ENCODE results near the gene DBI. TPM values are rescaled to one million over a fixed set of nuclear protein-coding genes. Genes with fewer than 3 reads are reported as not detected.

DBI gene
- total RNA-seq, 1 donor from 2014 or later, result 268 TPM

Other genes with a start within 250 kb of the DBI start
- gene C1QL2, start 208.2 kb upstream of the DBI start, total RNA-seq, result not detected
- 15.2 TPM for gene STEAP3, start 143.1 kb upstream of the DBI start, total RNA-seq
- 12.5 TPM for gene C2orf76, start 143 bp upstream of the DBI start, total RNA-seq
- 56.4 TPM for gene TMEM37, start 64.9 kb downstream of the DBI start, total RNA-seq
- not detected for gene SCTR, start 157.5 kb downstream of the DBI start, total RNA-seq
- gene CFAP221, start 177.5 kb downstream of the DBI start, total RNA-seq, result 2.3 TPM